ENCODE measurements around the gene GNPTAB.

GNPTAB gene

GRCh38 chr12:101719566-101719965 is 111.2 kb downstream of the GNPTAB start:
- no peak for TF ChIP-seq JUND (IDR thresholded peaks at IDR 0.05; ENCODE audit: low read depth)
- peak in 1 of 2 experiments; percentile 18 for DNase-seq (ENCODE audit: low read depth in 1 of 2, low spot score in 1 of 2)
- in situ Hi-C loops (cut with HindIII; ENCODE audit: low pct_unique_long_range_greater_than_20kb, low sequenced_read_pairs) = no loop called here

GRCh38 chr12:101714877-101715444 is 115.8 kb downstream of the GNPTAB start:
- in situ Hi-C loops (cut with HindIII; ENCODE audit: low pct_unique_long_range_greater_than_20kb, low sequenced_read_pairs) = no loop called here
- no peak for TF ChIP-seq JUND (IDR thresholded peaks at IDR 0.05; ENCODE audit: low read depth)
- no peak for DNase-seq (ENCODE audit: low read depth in 1 of 2, low spot score in 1 of 2)

GRCh38 chr12:101713930-101714329 is 116.8 kb downstream of the GNPTAB start:
- TF ChIP-seq JUND (IDR thresholded peaks at IDR 0.05; ENCODE audit: low read depth) = peak; percentile 66; the same call in 1 of the 2 replicates
- peak; percentile 43 to 72 for DNase-seq (ENCODE audit: low read depth in 1 of 2, low spot score in 1 of 2)
- in situ Hi-C loops (cut with HindIII; ENCODE audit: low pct_unique_long_range_greater_than_20kb, low sequenced_read_pairs) = no loop called here

GRCh38 chr12:101713059-101713682 is 117.6 kb downstream of the GNPTAB start:
- DNase-seq (ENCODE audit: low read depth in 1 of 2, low spot score in 1 of 2) = peak in 1 of 2 experiments; percentile 30
- TF ChIP-seq JUND (IDR thresholded peaks at IDR 0.05; ENCODE audit: low read depth) = no peak
- in situ Hi-C loops (cut with HindIII; ENCODE audit: low pct_unique_long_range_greater_than_20kb, low sequenced_read_pairs) = no loop called here

GRCh38 chr12:101710288-101710687 is 120.5 kb downstream of the GNPTAB start:
- no peak for DNase-seq (ENCODE audit: low read depth in 1 of 2, low spot score in 1 of 2)
- in situ Hi-C loops (cut with HindIII; ENCODE audit: low pct_unique_long_range_greater_than_20kb, low sequenced_read_pairs) = no loop called here
- no peak for TF ChIP-seq JUND (IDR thresholded peaks at IDR 0.05; ENCODE audit: low read depth)

GRCh38 chr12:101707131-101707782 is 123.5 kb downstream of the GNPTAB start:
- DNase-seq (ENCODE audit: low read depth in 1 of 2, low spot score in 1 of 2) = no peak
- in situ Hi-C loops (cut with HindIII; ENCODE audit: low pct_unique_long_range_greater_than_20kb, low sequenced_read_pairs) = no loop called here

GRCh38 chr12:101706403-101706802 is 124.4 kb downstream of the GNPTAB start:
- no peak for DNase-seq (ENCODE audit: low read depth in 1 of 2, low spot score in 1 of 2)
- no peak for TF ChIP-seq JUND (IDR thresholded peaks at IDR 0.05; ENCODE audit: low read depth)
- in situ Hi-C loops (cut with HindIII; ENCODE audit: low pct_unique_long_range_greater_than_20kb, low sequenced_read_pairs) = no loop called here

More at GRCh38 chr12:101707131-101707782, 123.5 kb downstream of the GNPTAB start:
- no peak for TF ChIP-seq JUND (IDR thresholded peaks at IDR 0.05; ENCODE audit: low read depth)

GRCh38 chr12:101703487-101703886 is 127.3 kb downstream of the GNPTAB start:
- no peak for TF ChIP-seq JUND (IDR thresholded peaks at IDR 0.05; ENCODE audit: low read depth)
- in situ Hi-C loops (cut with HindIII; ENCODE audit: low pct_unique_long_range_greater_than_20kb, low sequenced_read_pairs) = no loop called here
- peak in 1 of 2 experiments; percentile 9 for DNase-seq (ENCODE audit: low read depth in 1 of 2, low spot score in 1 of 2)

- no peak for TF ChIP-seq JUND (IDR thresholded peaks at IDR 0.05; ENCODE audit: low read depth)
- in situ Hi-C loops (cut with HindIII; ENCODE audit: low pct_unique_long_range_greater_than_20kb, low sequenced_read_pairs) = no loop called here
These were observed 130.4 kb downstream of the GNPTAB start for GRCh38 chr12:101700299-101700820.

GRCh38 chr12:101698800-101699347 is 131.9 kb downstream of the GNPTAB start:
- DNase-seq (ENCODE audit: low read depth in 1 of 2, low spot score in 1 of 2) = peak in 1 of 2 experiments; percentile 13
- in situ Hi-C loops (cut with HindIII; ENCODE audit: low pct_unique_long_range_greater_than_20kb, low sequenced_read_pairs) = no loop called here
- peak; percentile 6; the same call in 1 of the 2 replicates for TF ChIP-seq JUND (IDR thresholded peaks at IDR 0.05; ENCODE audit: low read depth)

More at GRCh38 chr12:101700299-101700820, 130.4 kb downstream of the GNPTAB start:
- no peak for DNase-seq (ENCODE audit: low read depth in 1 of 2, low spot score in 1 of 2)

GRCh38 chr12:101697930-101698799 is 132.6 kb downstream of the GNPTAB start:
- in situ Hi-C loops (cut with HindIII; ENCODE audit: low pct_unique_long_range_greater_than_20kb, low sequenced_read_pairs) = no loop called here
- peak; percentile 50 to 62 for DNase-seq (ENCODE audit: low read depth in 1 of 2, low spot score in 1 of 2)
- 0 out of 2 replicates have a peak, but pooled peaks have one; percentile 39 for TF ChIP-seq JUND (IDR thresholded peaks at IDR 0.05; ENCODE audit: low read depth)

All from T47D (cell line).